Hematopoietic multipotent progenitor cell treated with erythropoietin and hydrocortisone succinate and interleukin-3 and kit ligand, for 15 days (in vitro differentiated cells): ENCODE data around the gene KLF9.

Experiments
- DNase-seq: peaks from one replicate; pipeline ENCODE4 v3.0.0-alpha.2; 2015; ENCODE audit warnings: low spot score

Gene KLF9

DNA sequence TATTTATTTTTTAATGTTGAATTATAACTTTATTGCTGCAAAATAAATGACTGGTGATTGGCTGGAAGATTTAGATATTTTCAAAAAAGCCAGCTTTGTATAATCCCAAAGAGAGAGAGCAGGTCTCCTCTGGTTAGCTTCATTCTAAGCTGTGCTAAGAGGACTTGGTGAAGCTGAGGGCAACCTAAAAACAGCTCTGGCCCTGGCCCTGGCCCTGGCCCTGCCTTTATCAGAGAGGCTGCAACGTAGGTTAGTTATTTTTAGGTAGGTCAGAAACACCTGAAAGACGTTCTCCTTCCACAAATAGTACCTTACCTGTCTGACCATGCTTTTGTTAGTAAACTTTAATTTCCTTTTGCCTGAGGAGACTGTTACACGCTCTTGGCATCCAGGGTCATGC is 58.7 kb downstream of the KLF9 start:
- no peak for DNase-seq

DNA sequence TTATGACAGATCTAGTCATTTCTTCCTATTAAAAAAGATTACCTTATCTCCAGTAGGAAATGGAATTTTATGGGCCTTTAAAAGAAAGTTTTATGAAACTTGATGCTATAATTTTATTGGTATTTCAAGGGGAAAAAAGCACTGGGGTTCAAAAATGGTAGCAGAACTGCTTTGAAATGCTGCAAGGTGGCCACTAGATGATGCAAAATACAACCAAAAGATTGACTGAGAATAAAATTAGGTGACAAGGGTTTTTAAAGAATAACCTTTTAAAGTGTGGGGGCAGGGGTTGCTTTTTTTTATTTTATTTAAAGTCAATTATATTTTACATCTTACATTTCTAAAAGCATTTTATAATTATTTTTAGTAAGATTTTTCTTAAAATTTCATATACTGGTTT is 61.7 kb downstream of the KLF9 start:
- DNase-seq = peak; percentile 42

DNA sequence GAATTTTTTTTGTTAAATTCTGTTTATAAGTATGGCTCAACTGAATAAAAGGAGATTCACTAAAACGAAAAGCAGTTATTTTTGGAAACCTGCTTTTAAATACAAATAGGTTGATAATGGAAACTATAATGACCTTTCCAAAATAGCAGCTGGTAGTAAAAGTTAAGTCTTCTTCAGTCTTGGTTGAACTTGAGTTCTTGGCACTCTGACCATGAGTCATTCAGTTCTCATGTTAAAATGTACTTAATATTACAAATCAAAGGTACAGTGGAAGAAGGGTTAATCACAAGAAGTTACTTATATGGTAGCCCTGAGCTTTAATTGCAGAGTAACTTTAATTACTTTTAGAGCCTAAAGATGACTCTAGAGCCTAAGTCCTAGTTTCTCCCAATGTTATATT is 62.1 kb downstream of the KLF9 start:
- no peak for DNase-seq

DNA sequence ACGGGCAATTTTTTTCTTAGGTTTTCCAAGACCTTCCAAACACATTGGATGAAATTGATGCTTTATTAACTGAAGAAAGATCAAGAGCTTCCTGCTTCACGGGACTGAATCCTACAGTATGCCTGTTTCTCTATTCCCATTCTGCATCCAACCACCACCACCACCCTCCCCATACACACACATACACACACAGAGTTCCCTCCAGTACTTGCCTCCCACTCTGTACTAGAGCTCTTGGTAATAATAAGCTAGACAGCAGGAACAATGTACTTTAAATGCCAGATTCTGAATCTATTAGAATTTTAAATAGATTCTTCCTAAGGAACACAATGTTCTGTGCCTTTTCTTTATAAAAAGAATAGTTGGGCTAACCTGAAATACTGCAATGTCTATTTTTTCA is 67.4 kb downstream of the KLF9 start:
- DNase-seq = no peak

DNA sequence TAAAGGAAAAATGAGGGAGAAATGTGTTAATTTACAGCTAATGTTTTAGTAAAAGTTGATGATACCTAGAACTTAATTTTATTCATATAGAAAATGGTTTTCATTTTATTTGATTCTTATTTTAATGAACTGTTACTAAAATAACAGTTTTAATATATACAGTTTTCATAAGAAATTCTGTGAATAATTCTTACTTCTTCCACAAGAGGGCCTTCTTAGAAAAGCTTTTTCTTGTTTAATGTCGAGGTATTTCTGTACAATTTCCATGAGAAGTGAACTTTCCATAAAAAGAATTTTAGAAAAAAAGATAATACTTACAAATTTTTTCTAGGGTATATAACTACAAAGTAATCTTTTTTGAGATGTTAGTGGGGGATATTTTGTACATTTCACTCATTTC is 73.9 kb downstream of the KLF9 start:
- peak; percentile 72 for DNase-seq
